ENCODE measurements around the gene PI4K2B. TPM values are rescaled to one million over a fixed set of nuclear protein-coding genes. Genes with fewer than 3 reads are reported as not detected.

PI4K2B gene
- total RNA-seq: 10 to 100 TPM; 38.1 to 38.9 TPM
- polyA plus RNA-seq: 9.7 TPM

DNA sequence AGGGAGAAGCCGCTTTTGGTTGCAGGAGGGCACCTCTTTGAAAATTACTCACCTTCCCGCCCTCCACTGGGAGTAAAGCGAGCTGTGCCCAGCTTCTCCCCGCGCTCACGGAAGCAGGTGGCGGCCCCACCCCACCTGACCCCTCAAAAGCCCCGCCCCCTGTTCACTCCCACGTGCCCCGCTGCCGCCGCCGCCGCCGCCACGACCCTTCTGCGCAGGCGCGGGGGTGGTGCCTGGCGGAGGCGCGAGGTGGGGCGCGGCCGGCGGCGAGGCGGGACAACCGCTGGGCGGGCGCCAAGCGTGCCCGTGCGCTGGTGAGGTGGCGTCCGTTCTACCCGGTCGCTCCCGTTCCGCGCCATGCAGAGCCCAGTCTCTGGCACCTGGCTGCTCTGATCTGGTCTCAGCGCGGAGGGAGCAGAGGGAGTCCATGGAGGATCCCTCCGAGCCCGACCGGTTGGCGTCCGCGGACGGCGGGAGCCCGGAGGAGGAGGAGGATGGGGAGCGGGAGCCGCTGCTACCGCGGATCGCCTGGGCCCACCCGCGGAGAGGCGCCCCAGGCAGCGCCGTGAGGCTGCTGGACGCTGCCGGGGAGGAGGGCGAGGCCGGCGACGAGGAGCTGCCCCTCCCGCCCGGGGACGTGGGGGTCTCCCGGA is at the start of gene PI4K2B:
TSS of gene PI4K2B (plus strand) at position 297 of the 653 bp plus-strand sequence. CDS start at position 428, 131 bp downstream.
- Mint-ChIP-seq H3K9me3 (peaks cover 0 to 7% (median 6%) of the 10 kb centered on the region in 5 donors), H3K4me1 (peaks cover 38 to 53% (median 50%) of the 10 kb centered on the region in 3 donors), H3K27me3 (no peaks in the 10 kb centered on the region), H3K27ac (peak within 1 kb of the TSS; percentile 90 to 99 (median 95)), H3K36me3 (peaks cover 11 to 25% (median 20%) of the 10 kb centered on the region in 3 donors), H3K4me3 (peak within 1 kb of the TSS; percentile 86 to 97 (median 91))
- Histone ChIP-seq H3K27ac (ENCODE audit: low read depth, low read length) (peak within 1 kb of the TSS; percentile 70), H3K36me3 (ENCODE audit: insufficient read depth, low read length) (no peaks in the 10 kb centered on the region), H3K9me3 (ENCODE audit: low read length) (no peaks in the 10 kb centered on the region), H3K27me3 (ENCODE audit: insufficient read depth, low read length, poor library complexity, severe bottlenecking) (no peaks in the 10 kb centered on the region), H3K4me1 (ENCODE audit: insufficient read depth, low read length) (peaks cover 24% of the 10 kb centered on the region), H3K4me3 (ENCODE audit: low read length) (peak within 1 kb of the TSS; percentile 55)
- ChIA-PET POLR2A (interaction anchor here (1.9 to 3.8 kb wide), 3 partner anchors 73 to 143 kb away, joined by 5 to 35 read pairs (median 24); partner anchors contain the start of genes ANAPC4, SEPSECS and ZCCHC4), CTCF (interaction anchor here (0.8 to 4.4 kb wide), 6 partner anchors 27 to 79 kb away, joined by 3 to 52 read pairs (median 4); partner anchors contain the start of genes SEPSECS and ZCCHC4)
- DNase-seq: peak; percentile 92 to 95 (median 95)

DNA sequence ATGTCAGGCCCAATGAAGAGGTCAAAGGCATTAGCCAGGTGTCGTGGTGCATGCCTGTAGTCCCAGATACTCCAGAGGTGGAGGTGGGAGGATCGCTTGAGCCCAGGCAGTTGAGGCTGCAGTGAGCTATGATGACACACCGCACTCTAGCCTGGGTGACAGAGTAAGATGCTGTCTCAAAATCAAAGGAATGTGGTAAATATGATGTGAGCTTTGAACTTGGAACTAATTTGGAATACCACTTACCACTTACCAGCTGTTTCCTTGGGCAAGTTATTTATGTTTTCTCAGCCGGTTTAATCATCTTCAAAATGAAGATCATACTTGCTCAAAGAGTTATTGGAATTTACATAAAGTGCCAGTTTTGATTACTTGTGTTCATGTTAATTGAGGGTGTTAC is 49.8 kb upstream of the PI4K2B start:
- POLR2A ChIA-PET: no interaction called here
- no peaks in the 10 kb centered on the region for H3K36me3 ChIP-seq (ENCODE audit: insufficient read depth, low read length)
- no peaks in the 10 kb centered on the region for H3K27me3 ChIP-seq (ENCODE audit: insufficient read depth, low read length, poor library complexity, severe bottlenecking)
- H3K27ac ChIP-seq (ENCODE audit: low read depth, low read length): no peak overlapping the region
- peak overlapping the region in 1 of 8 donors; percentile 55 for H3K27ac Mint-ChIP-seq
- H3K9me3 Mint-ChIP-seq: no peaks in the 10 kb centered on the region
- no peak overlapping the region for H3K4me3 Mint-ChIP-seq
- peaks cover 0 to 2% (median 1%) of the 10 kb centered on the region in 3 donors for H3K36me3 Mint-ChIP-seq
- H3K9me3 ChIP-seq (ENCODE audit: low read length): no peaks in the 10 kb centered on the region
- H3K4me1 Mint-ChIP-seq: peaks cover 9 to 38% (median 15%) of the 10 kb centered on the region in 3 donors
- peaks cover 6% of the 10 kb centered on the region for H3K4me1 ChIP-seq (ENCODE audit: insufficient read depth, low read length)
- peaks cover 0 to 1% of the 10 kb centered on the region in 2 donors for H3K27me3 Mint-ChIP-seq
- CTCF ChIA-PET: interaction anchor here (1.2 kb wide), 1 partner anchor 128 kb away, joined by 3 read pairs; no protein-coding TSS in a partner anchor
- H3K4me3 ChIP-seq (ENCODE audit: low read length): no peak overlapping the region
- DNase-seq: no peak

DNA sequence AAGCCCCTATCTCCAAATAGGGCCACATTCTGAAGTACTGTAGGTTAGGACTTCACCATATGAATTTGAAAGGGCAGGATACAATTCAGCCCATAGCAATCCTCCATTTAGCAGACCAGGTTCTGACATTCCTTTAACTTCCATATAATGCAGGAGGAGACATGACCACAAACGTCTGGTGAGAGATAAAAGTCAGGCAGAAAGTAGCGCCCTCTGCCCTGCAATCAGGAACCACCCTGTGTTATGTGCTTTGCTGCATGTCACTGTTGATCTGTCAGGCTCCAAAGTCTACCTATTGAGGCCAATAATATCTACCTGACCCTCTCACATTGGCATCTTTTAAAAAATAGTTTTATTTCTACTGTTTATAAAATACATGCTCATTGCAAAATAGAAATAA is 43.4 kb upstream of the PI4K2B start:
- Mint-ChIP-seq H3K36me3 (peaks cover 0 to 6% (median 0%) of the 10 kb centered on the region in 3 donors), H3K4me3 (no peak overlapping the region), H3K27me3 (no peaks in the 10 kb centered on the region), H3K27ac (peak overlapping the region in 1 of 8 donors; percentile 69), H3K9me3 (no peaks in the 10 kb centered on the region), H3K4me1 (peaks cover 10 to 16% (median 12%) of the 10 kb centered on the region in 3 donors)
- Histone ChIP-seq H3K4me1 (ENCODE audit: insufficient read depth, low read length) (no peaks in the 10 kb centered on the region), H3K4me3 (ENCODE audit: low read length) (no peak overlapping the region), H3K36me3 (ENCODE audit: insufficient read depth, low read length) (no peaks in the 10 kb centered on the region), H3K27ac (ENCODE audit: low read depth, low read length) (no peak overlapping the region), H3K9me3 (ENCODE audit: low read length) (no peaks in the 10 kb centered on the region), H3K27me3 (ENCODE audit: insufficient read depth, low read length, poor library complexity, severe bottlenecking) (no peaks in the 10 kb centered on the region)
- ChIA-PET CTCF (no interaction called here), POLR2A (no interaction called here)
- no peak for DNase-seq

DNA sequence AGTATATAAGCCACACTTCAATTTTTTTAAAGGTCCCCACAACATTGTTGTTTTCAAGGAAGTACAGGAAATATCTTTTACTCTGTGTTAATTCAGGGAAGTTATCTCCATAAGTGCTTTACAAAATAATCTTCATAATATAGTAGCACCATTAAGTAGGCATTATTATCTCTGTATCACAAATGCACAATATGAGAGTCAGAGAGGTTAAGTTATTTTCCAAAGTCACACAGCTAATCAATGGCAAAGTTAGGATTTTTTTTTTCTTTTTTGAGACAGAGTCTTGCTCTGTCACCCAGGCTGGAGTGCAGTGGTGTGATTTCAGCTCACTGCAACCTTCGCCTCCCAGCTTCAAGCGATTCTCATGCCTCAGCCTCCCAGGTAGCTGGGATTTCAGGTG is 35.1 kb upstream of the PI4K2B start:
- Mint-ChIP-seq H3K27me3 (no peaks in the 10 kb centered on the region), H3K4me1 (peaks cover 7 to 10% (median 9%) of the 10 kb centered on the region in 3 donors), H3K9me3 (peaks cover 6 to 10% (median 6%) of the 10 kb centered on the region in 5 donors), H3K27ac (no peak overlapping the region), H3K36me3 (peaks cover 9 to 28% (median 27%) of the 10 kb centered on the region in 3 donors), H3K4me3 (no peak overlapping the region)
- Histone ChIP-seq H3K36me3 (ENCODE audit: insufficient read depth, low read length) (no peaks in the 10 kb centered on the region), H3K4me3 (ENCODE audit: low read length) (no peak overlapping the region), H3K4me1 (ENCODE audit: insufficient read depth, low read length) (no peaks in the 10 kb centered on the region), H3K9me3 (ENCODE audit: low read length) (no peaks in the 10 kb centered on the region), H3K27ac (ENCODE audit: low read depth, low read length) (no peak overlapping the region), H3K27me3 (ENCODE audit: insufficient read depth, low read length, poor library complexity, severe bottlenecking) (no peaks in the 10 kb centered on the region)
- POLR2A ChIA-PET: no interaction called here
- DNase-seq: no peak
- CTCF ChIA-PET: interaction anchor here (1.5 kb wide), 1 partner anchor 36 kb away, joined by 3 read pairs; no protein-coding TSS in a partner anchor

DNA sequence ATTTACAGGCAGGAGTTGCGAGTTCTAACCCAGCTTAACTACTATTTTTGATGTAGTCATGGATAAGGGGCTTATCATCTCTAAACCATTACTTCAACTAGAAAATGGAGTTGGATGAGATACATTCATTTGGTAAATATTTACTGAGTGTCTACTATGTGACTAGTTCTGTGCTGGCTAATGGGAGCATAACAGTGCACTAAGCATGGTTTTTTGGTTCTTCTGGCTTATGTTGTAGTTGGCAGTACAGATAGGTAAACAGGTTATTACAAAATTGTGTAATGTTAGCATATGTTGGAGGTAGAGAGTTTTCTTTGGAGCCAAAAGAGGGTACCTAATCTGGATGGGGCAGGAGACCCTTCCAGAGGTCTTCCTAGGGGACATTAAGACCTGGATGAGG is 25.8 kb upstream of the PI4K2B start:
- Mint-ChIP-seq H3K4me3 (no peak overlapping the region), H3K4me1 (no peaks in the 10 kb centered on the region), H3K27ac (peak overlapping the region in 1 of 8 donors; percentile 38), H3K36me3 (peaks cover 0 to 33% (median 0%) of the 10 kb centered on the region in 3 donors), H3K9me3 (peaks cover 11 to 27% (median 19%) of the 10 kb centered on the region in 5 donors), H3K27me3 (peaks cover 0 to 9% of the 10 kb centered on the region in 2 donors)
- Histone ChIP-seq H3K9me3 (ENCODE audit: low read length) (no peaks in the 10 kb centered on the region), H3K27me3 (ENCODE audit: insufficient read depth, low read length, poor library complexity, severe bottlenecking) (no peaks in the 10 kb centered on the region), H3K36me3 (ENCODE audit: insufficient read depth, low read length) (no peaks in the 10 kb centered on the region), H3K4me3 (ENCODE audit: low read length) (no peak overlapping the region), H3K27ac (ENCODE audit: low read depth, low read length) (no peak overlapping the region), H3K4me1 (ENCODE audit: insufficient read depth, low read length) (no peaks in the 10 kb centered on the region)
- ChIA-PET POLR2A (no interaction called here), CTCF (no interaction called here)
- no peak for DNase-seq

DNA sequence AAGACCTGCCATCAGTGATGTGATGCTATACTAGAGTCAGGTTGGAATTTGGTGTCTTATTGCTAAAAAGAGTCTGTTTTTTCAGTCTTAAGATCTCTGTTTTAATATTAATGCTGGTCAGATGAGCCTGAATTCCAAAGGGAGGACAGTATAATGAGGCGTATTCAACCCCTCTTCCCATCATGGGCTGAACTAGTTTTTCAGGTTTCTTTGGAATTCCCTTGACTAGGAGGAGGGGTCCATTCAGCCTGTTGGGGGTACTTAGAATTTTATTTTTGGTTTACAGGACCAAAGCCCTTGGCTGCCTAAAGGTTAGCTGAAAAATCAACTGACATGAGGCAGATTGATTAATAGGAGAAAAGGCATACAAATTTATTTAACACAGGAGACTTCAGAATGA is 24.1 kb upstream of the PI4K2B start:
- H3K27me3 Mint-ChIP-seq: peaks cover 0 to 9% of the 10 kb centered on the region in 2 donors
- no peak overlapping the region for H3K27ac ChIP-seq (ENCODE audit: low read depth, low read length)
- CTCF ChIA-PET: interaction anchor here (0.9 kb wide), 1 partner anchor 10 kb away, joined by 3 read pairs; no protein-coding TSS in a partner anchor
- H3K9me3 Mint-ChIP-seq: peaks cover 14 to 29% (median 15%) of the 10 kb centered on the region in 5 donors
- H3K9me3 ChIP-seq (ENCODE audit: low read length): no peaks in the 10 kb centered on the region
- DNase-seq: no peak
- no peak overlapping the region for H3K27ac Mint-ChIP-seq
- H3K27me3 ChIP-seq (ENCODE audit: insufficient read depth, low read length, poor library complexity, severe bottlenecking): no peaks in the 10 kb centered on the region
- no peaks in the 10 kb centered on the region for H3K4me1 Mint-ChIP-seq
- no peaks in the 10 kb centered on the region for H3K4me1 ChIP-seq (ENCODE audit: insufficient read depth, low read length)
- POLR2A ChIA-PET: no interaction called here
- no peak overlapping the region for H3K4me3 Mint-ChIP-seq
- no peak overlapping the region for H3K4me3 ChIP-seq (ENCODE audit: low read length)
- no peaks in the 10 kb centered on the region for H3K36me3 ChIP-seq (ENCODE audit: insufficient read depth, low read length)
- peaks cover 0 to 36% (median 0%) of the 10 kb centered on the region in 3 donors for H3K36me3 Mint-ChIP-seq

DNA sequence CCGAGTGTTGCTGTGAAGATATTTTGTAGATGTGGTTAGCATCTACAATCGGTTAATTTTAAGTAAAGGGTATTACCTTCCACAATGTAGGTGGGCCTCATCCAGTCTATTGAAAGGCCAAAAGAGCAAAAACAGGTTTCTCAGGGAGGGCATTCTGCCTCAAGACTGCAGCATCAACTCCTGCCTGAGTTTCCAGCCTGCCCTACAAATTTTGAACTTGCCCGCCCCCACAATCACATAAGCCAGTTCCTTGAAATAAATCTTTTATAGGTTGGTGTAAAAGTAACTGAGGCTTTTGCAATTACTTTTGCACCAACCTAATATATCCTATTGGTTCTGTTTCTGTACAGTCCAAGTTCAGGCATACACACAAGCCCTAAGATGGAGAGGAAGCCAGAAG is 22.1 kb upstream of the PI4K2B start:
- no peak for DNase-seq
- H3K4me1 Mint-ChIP-seq: no peaks in the 10 kb centered on the region
- Histone ChIP-seq H3K36me3 (ENCODE audit: insufficient read depth, low read length) (no peaks in the 10 kb centered on the region), H3K9me3 (ENCODE audit: low read length) (no peaks in the 10 kb centered on the region), H3K4me1 (ENCODE audit: insufficient read depth, low read length) (no peaks in the 10 kb centered on the region), H3K27ac (ENCODE audit: low read depth, low read length) (no peak overlapping the region), H3K27me3 (ENCODE audit: insufficient read depth, low read length, poor library complexity, severe bottlenecking) (no peaks in the 10 kb centered on the region), H3K4me3 (ENCODE audit: low read length) (no peak overlapping the region)
- ChIA-PET POLR2A (no interaction called here), CTCF (no interaction called here)
- H3K27me3 Mint-ChIP-seq: peaks cover 0 to 9% of the 10 kb centered on the region in 2 donors
- H3K36me3 Mint-ChIP-seq: peaks cover 0 to 42% (median 0%) of the 10 kb centered on the region in 3 donors
- H3K9me3 Mint-ChIP-seq: peaks cover 15 to 25% (median 19%) of the 10 kb centered on the region in 5 donors
- H3K27ac Mint-ChIP-seq: no peak overlapping the region
- H3K4me3 Mint-ChIP-seq: no peak overlapping the region

DNA sequence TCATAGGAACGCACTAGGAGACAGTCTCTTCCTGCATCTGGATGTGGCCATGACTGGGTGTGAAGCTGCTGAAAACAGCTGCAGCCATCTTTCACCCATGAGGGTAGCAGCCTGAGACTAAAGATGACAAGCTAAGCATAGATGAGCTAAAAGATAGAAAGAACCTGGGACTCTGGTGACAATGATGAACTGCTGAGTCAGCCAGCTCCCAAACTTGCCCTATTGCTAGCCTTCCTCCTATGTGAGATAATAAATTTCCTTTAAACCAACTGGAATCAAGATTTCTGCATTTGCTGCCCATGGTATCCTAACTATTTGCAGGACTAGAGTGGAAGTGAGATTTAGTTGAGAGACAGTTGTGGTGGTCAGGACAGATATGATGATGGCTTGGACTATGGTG is 21.0 kb upstream of the PI4K2B start:
- ChIA-PET POLR2A (no interaction called here), CTCF (no interaction called here)
- Mint-ChIP-seq H3K36me3 (peaks cover 0 to 46% (median 3%) of the 10 kb centered on the region in 3 donors), H3K27me3 (peaks cover 0 to 7% of the 10 kb centered on the region in 2 donors), H3K4me3 (no peak overlapping the region), H3K9me3 (peaks cover 15 to 30% (median 22%) of the 10 kb centered on the region in 5 donors), H3K27ac (no peak overlapping the region), H3K4me1 (no peaks in the 10 kb centered on the region)
- Histone ChIP-seq H3K27me3 (ENCODE audit: insufficient read depth, low read length, poor library complexity, severe bottlenecking) (no peaks in the 10 kb centered on the region), H3K27ac (ENCODE audit: low read depth, low read length) (no peak overlapping the region), H3K36me3 (ENCODE audit: insufficient read depth, low read length) (no peaks in the 10 kb centered on the region), H3K9me3 (ENCODE audit: low read length) (no peaks in the 10 kb centered on the region), H3K4me3 (ENCODE audit: low read length) (no peak overlapping the region), H3K4me1 (ENCODE audit: insufficient read depth, low read length) (no peaks in the 10 kb centered on the region)
- DNase-seq: no peak

Data from CD8-positive, alpha-beta memory T cell (primary cell).